Smooth muscle cell (in vitro differentiated cells): Measurements from ENCODE around the gene TUBB4B. TPM values are rescaled to one million over a fixed set of nuclear protein-coding genes. Genes with fewer than 3 reads are reported as not detected.

ENCODE experiments used
- DNase-seq: peaks from one replicate; lab custom pipeline; 2025; ENCODE audit not compliant: unreplicated experiment; lab: John Stamatoyannopoulos, UW
- H2AFZ ChIP-seq: fragments of 200-600 bp; sonication (generic); 2 replicates; pipeline ENCODE4 v1.6.0; 2016; ENCODE audit warnings: antibody characterized with exemption, low read depth, mild to moderate bottlenecking
- H3F3A ChIP-seq: fragments of 200-600 bp; sonication (generic); 2 replicates; pipeline ENCODE4 v1.6.0; 2017; ENCODE audit warnings: antibody characterized with exemption, low read depth
- H3K27ac ChIP-seq: fragments of 200-600 bp; sonication (generic); 2 replicates; pipeline ENCODE4 v1.5.1; 2016; ENCODE audit warnings: low read depth, mild to moderate bottlenecking
- H3K27me3 ChIP-seq: fragments of 200-600 bp; sonication (generic); 2 replicates; pipeline ENCODE4 v1.6.1; 2016; ENCODE audit warnings: low read depth, mild to moderate bottlenecking
- H3K36me3 ChIP-seq: fragments of 200-600 bp; sonication (generic); 2 replicates; pipeline ENCODE4 v1.5.1; 2016; ENCODE audit warnings: low read depth
- H3K4me1 ChIP-seq: fragments of 200-600 bp; sonication (generic); 2 replicates; pipeline ENCODE4 v1.5.1; 2016; ENCODE audit warnings: low read depth
- H3K4me2 ChIP-seq: fragments of 200-600 bp; sonication (generic); 2 replicates; pipeline ENCODE4 v1.6.0; 2016; ENCODE audit warnings: mild to moderate bottlenecking
- H3K4me3 ChIP-seq: fragments of 200-600 bp; sonication (generic); 2 replicates; pipeline ENCODE4 v1.5.1; 2016; ENCODE audit warnings: mild to moderate bottlenecking
- H3K79me2 ChIP-seq: fragments of 200-600 bp; sonication (generic); 2 replicates; pipeline ENCODE4 v1.6.0; 2016; ENCODE audit warnings: low read depth, mild to moderate bottlenecking
- H3K9ac ChIP-seq: fragments of 200-600 bp; sonication (generic); 2 replicates; pipeline ENCODE4 v1.6.0; 2016; ENCODE audit warnings: low read depth
- H3K9me3 ChIP-seq: fragments of 200-600 bp; sonication (generic); replicated peaks from 2 replicates; pipeline ENCODE4 v1.5.1; 2016; ENCODE audit warnings: low read depth
- H4K20me1 ChIP-seq: fragments of 200-600 bp; sonication (generic); 2 replicates; pipeline ENCODE4 v1.6.0; 2016; ENCODE audit warnings: low read depth
- WGBS: methylation state at CpG from one replicate; pipeline ENCODE4 v1.1.7; 2016; ENCODE audit warnings: low lambda C conversion rate; 5-methylcytosine and 5-hydroxymethylcytosine counted together
- polyA plus RNA-seq: library from polyadenylated mRNA; unstranded; fragments of >200 nt; fragmentation: Nextera tagmentation; extraction: Ambion mirVana; gene quantifications from 2 replicates; pipeline ENCODE4 v1.2.1, GENCODE V29; 2016
- total RNA-seq: library from RNA; depleted of rRNA; stranded (reverse); fragments of >200 nt; gene quantifications from 2 replicates; pipeline ENCODE4 v1.2.3, GENCODE V29; 2014
- TF ChIP-seq, protein P1 (sequence below): fragments of 200-600 bp; sonication (generic); IDR thresholded peaks from 2 replicates; pipeline ENCODE4 v1.5.1; 2017; ENCODE audit warnings: borderline replicate concordance, mild to moderate bottlenecking, antibody characterized with exemption; ENCODE audit not compliant: insufficient read depth, poor library complexity, severe bottlenecking

TUBB4B gene
- total and polyA plus RNA-seq, 2 experiments from 2014 or later = 164 to 317 TPM

DNA sequence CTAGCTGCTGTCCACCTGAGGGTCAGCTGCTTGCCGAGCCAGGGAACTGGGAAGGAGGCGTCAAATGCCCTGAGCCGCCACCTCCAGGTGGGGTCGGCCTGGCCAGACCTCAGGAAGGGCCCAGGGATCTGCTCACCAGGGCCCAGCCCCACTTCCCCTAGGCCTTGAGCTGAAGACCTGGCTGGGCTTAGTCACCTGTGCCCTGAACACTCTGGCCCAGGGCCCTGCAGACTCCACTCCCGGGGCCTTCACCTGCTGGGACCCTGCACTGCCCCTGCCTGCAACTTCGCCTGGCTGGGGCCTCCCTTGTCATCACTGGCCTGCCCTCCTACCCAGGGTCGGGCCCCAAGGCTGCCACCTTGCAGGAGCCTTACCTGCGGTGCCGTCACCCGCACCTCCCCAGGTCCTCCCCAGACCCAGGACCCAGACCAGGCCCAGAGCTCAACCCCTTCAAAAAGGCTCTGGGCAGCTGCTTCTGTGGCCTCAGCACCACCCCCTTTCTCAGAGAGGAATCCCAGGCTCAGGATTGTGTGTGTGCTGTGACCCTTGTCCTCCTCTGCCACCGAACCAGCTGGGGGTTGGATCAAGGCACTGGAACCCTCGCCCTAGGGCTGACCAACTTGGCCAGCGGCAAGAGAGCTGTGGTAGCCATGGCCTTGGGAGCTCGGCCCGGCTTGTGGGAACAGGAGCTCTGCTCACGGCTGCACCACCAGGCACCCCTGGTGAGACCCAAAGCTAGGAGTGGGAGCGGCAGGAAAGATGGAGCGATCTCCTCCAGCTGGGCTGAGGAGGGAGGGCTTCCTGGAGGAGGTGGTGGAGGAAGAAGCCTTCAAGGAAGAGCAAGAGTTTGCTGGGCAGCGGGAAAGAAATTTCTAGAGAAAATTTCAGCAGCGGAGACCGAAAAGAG is 12.9 kb downstream of the TUBB4B start:
- peak overlapping the region; percentile 99 for H2AFZ ChIP-seq
- H3K4me3 ChIP-seq = peak overlapping the region; percentile 97
- no peaks in the 10 kb centered on the region for H3K36me3 ChIP-seq
- no peaks in the 10 kb centered on the region for H3F3A ChIP-seq
- no peaks in the 10 kb centered on the region for H3K9me3 ChIP-seq
- peak overlapping the region; percentile 99 for H3K4me2 ChIP-seq
- no peak overlapping the region for H3K27ac ChIP-seq
- TF ChIP-seq, protein P1, sequence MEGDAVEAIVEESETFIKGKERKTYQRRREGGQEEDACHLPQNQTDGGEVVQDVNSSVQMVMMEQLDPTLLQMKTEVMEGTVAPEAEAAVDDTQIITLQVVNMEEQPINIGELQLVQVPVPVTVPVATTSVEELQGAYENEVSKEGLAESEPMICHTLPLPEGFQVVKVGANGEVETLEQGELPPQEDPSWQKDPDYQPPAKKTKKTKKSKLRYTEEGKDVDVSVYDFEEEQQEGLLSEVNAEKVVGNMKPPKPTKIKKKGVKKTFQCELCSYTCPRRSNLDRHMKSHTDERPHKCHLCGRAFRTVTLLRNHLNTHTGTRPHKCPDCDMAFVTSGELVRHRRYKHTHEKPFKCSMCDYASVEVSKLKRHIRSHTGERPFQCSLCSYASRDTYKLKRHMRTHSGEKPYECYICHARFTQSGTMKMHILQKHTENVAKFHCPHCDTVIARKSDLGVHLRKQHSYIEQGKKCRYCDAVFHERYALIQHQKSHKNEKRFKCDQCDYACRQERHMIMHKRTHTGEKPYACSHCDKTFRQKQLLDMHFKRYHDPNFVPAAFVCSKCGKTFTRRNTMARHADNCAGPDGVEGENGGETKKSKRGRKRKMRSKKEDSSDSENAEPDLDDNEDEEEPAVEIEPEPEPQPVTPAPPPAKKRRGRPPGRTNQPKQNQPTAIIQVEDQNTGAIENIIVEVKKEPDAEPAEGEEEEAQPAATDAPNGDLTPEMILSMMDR = no peak
- peaks cover 10% of the 10 kb centered on the region for H4K20me1 ChIP-seq
- H3K79me2 ChIP-seq = peaks cover 20% of the 10 kb centered on the region
- H3K4me1 ChIP-seq = peaks cover 18% of the 10 kb centered on the region
- no peaks in the 10 kb centered on the region for H3K27me3 ChIP-seq
- no peak for DNase-seq
- peak overlapping the region; percentile 65 for H3K9ac ChIP-seq
- WGBS = 61% methylated on average over 21 of the region's 21 CpGs

DNA sequence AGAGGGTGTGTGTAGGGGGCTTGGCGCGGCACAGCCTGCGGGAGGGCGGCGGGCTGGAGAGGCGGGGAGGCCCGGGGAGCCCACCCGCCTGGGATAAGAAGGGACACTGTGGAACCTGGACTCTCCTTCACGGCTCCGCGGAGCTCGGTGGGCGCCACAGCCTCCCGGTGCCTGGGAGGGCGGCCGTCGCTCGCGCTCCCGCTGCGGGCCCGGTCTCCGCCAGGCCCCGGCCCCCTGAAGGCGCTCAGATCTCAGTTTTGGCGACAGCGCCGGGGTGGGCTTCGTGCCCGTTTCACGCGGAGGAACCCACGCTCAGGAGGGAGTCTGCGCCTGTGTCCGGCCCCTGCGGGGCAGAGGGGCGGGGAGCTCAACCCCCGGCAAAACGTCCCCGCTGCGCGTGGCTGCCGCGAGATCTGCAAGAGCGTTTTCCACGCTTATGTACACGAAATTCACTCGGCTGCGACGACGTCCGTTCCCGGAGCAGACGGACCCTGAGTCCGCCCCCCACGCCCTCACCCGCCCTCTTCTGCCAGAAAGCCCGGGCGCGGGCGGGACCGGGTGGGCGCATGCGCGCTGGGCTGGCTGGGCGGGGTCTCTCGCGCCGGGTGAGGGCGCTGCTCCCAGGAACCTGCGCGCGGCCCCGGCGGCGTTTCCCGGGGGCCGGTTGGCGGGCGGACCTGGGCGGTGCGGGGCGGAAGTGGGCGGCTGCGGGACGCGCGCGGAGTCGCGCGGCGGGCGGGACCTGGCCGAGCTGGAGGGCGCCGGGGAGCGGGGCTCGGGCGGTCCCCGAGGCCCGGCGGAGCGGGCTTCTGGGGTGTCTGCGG is 13.7 kb downstream of the TUBB4B start, which contains the start of gene NELFB:
TSS of gene NELFB (plus strand) at position 704 of the 824 bp plus-strand sequence.
- no peaks in the 10 kb centered on the region for H3K27me3 ChIP-seq

DNA sequence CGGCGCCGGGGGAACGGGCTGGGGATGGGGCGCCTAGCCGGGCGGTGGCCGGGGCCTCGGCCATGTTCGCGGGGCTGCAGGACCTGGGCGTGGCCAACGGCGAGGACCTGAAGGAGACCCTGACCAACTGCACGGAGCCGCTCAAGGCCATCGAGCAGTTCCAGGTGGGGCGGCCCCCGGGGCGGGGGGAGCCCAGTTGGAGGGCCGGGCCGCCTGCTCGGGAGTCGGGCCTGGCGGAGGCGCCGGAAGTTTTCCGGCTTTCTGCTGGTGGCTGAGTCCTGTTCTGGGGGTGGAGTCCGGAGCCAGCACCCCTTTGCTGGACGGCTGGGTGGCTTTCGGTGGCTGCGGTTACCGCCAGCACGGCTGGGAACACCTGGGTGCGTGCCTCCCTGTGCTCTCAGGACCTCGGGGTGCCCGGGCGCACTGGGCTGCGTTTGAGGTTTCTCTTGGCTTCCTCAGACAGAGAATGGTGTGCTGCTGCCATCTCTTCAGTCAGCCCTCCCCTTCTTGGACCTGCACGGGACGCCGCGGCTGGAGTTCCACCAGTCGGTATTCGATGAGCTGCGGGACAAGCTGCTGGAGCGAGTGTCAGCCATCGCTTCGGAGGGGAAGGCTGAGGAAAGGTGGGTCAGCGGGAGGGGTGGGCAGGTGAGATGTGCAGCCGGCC is 14.5 kb downstream of the TUBB4B start:
- no peak for DNase-seq
- peak overlapping the region; percentile 65 for H3K9ac ChIP-seq
- H3K4me1 ChIP-seq = peaks cover 18% of the 10 kb centered on the region
- peaks cover 20% of the 10 kb centered on the region for H3K79me2 ChIP-seq
- H3K4me2 ChIP-seq = peak overlapping the region; percentile 91
- 13% methylated on average over 18 of the region's 51 CpGs for WGBS
- TF ChIP-seq, protein P1 = no peak
- no peaks in the 10 kb centered on the region for H3F3A ChIP-seq
- no peak overlapping the region for H3K27ac ChIP-seq
- H3K9me3 ChIP-seq = no peaks in the 10 kb centered on the region
- peak overlapping the region; percentile 83 for H2AFZ ChIP-seq
- peaks cover 14% of the 10 kb centered on the region for H4K20me1 ChIP-seq
- H3K4me3 ChIP-seq = peak overlapping the region; percentile 97
- H3K36me3 ChIP-seq = no peaks in the 10 kb centered on the region
- H3K27me3 ChIP-seq = no peaks in the 10 kb centered on the region

More for the DNA sequence above, 13.7 kb downstream of the TUBB4B start, which contains the start of gene NELFB:
- Histone ChIP-seq H3K4me2 (peak within 1 kb of the TSS; percentile 99), H3K36me3 (no peaks in the 10 kb centered on the region), H2AFZ (peak within 1 kb of the TSS; percentile 99), H3K79me2 (peaks cover 20% of the 10 kb centered on the region), H4K20me1 (peaks cover 14% of the 10 kb centered on the region), H3F3A (no peaks in the 10 kb centered on the region), H3K27ac (no peak within 1 kb of the TSS), H3K9ac (peak within 1 kb of the TSS; percentile 65), H3K4me3 (peak within 1 kb of the TSS; percentile 97), H3K9me3 (no peaks in the 10 kb centered on the region), H3K4me1 (peaks cover 18% of the 10 kb centered on the region)
- TF ChIP-seq, protein P1 = no peak
- WGBS = 1% methylated on average over 26 of the region's 105 CpGs
- peak; percentile 90 for DNase-seq
